ENCODE data around the gene MRPL3. TPM values are rescaled to one million over a fixed set of nuclear protein-coding genes. Genes with fewer than 3 reads are reported as not detected.
A peak's percentile ranks its signal among the peaks of the same experiment; 100 is the strongest.

MRPL3 gene
- polyA plus RNA-seq, 2 of the 4 experiments (the other 2 are of a cell fraction), result 108 to 215 TPM

- TF ChIP-seq HMGXB4 (CRISPR knock-in tag; IDR thresholded peaks at IDR 0.05; ENCODE audit: borderline replicate concordance), result no peak
- TF ChIP-seq HOXB5 (CRISPR knock-in tag; IDR thresholded peaks at IDR 0.05), result no peak
- no peak for TF ChIP-seq JUN (IDR thresholded peaks at IDR 0.05)
- no peak for TF ChIP-seq ZNF302 (CRISPR knock-in tag; IDR thresholded peaks at IDR 0.05)
- TF ChIP-seq SREBF2 (IDR thresholded peaks at IDR 0.05), result no peak
- TF ChIP-seq ZC3H11A (IDR thresholded peaks at IDR 0.05), result no peak
- no peak for TF ChIP-seq RCOR1 (IDR thresholded peaks at IDR 0.05; ENCODE audit: low read depth, low read length)
These were observed 27.6 kb upstream of the MRPL3 start (continued) for GRCh38 chr3:131530388-131530787.

GRCh38 chr3:131526801-131527347 lies 24.1 kb upstream of the MRPL3 start:
- Histone ChIP-seq H3K9me3 (no peaks in the 10 kb centered on the region), H3K4me1 (no peaks in the 10 kb centered on the region), H3K4me2 (peak overlapping the region; percentile 83), H3K4me3 (peak overlapping the region; percentile 46), H3K27ac (peak overlapping the region; percentile 79 to 91)
- FAIRE-seq, result no peak
- DNase-seq (ENCODE audit: low read depth in 1 of 2, low spot score in 1 of 2), result peak; percentile 38 to 70
- peak; percentile 100 for ATAC-seq
- ChIA-PET CTCF (interaction anchor here (0.6 to 1.6 kb wide), 5 partner anchors 20 to 507 kb away, joined by 3 read pairs; no protein-coding TSS in a partner anchor), POLR2A (interaction anchor here (1.2 kb wide), 1 partner anchor 145 kb away, joined by 3 read pairs; the partner anchor contains the start of gene NUDT16)
- WGBS (ENCODE audit: missing lambda C conversion rate), result 44% methylated on average over 11 of the region's 37 CpGs
- peak; percentile 37; the same call in 2 of the 3 replicates for TF ChIP-seq CTCF (IDR thresholded peaks at IDR 0.05)
- TF ChIP-seq MAX (IDR thresholded peaks at IDR 0.05), result peak; percentile 66
- peak; percentile 42 to 54 for TF ChIP-seq RAD21 (conservative IDR thresholded peaks at IDR 0.05 in 1 of 2, IDR thresholded peaks at IDR 0.05 in 1 of 2)
- TF ChIP-seq EHMT2 (IDR thresholded peaks at IDR 0.05; ENCODE audit: low read depth), result no peak
- TF ChIP-seq ZC3H11A (IDR thresholded peaks at IDR 0.05), result no peak
- TF ChIP-seq POLR2A (IDR thresholded peaks at IDR 0.05; ENCODE audit: low read length), result peak; percentile 31; the same call in 1 of the 2 replicates
- no peak for TF ChIP-seq BHLHE40 (IDR thresholded peaks at IDR 0.05; ENCODE audit: low read depth, low read length)
- TF ChIP-seq CHD4 (IDR thresholded peaks at IDR 0.05; ENCODE audit: borderline replicate concordance), result no peak
- no peak for TF ChIP-seq TFCP2L1 (CRISPR knock-in tag; IDR thresholded peaks at IDR 0.05)
- no peak for TF ChIP-seq JUNB (IDR thresholded peaks at IDR 0.05)
- TF ChIP-seq KDM5A (IDR thresholded peaks at IDR 0.05), result no peak
- peak; percentile 48; the same call in 2 of the 3 replicates for TF ChIP-seq SMC3 (IDR thresholded peaks at IDR 0.05)
- TF ChIP-seq RCOR1 (IDR thresholded peaks at IDR 0.05; ENCODE audit: low read depth, low read length), result no peak
- no peak for TF ChIP-seq FOXS1 (CRISPR knock-in tag; IDR thresholded peaks at IDR 0.05)
- no peak for TF ChIP-seq ESRRA (IDR thresholded peaks at IDR 0.05; ENCODE audit: borderline replicate concordance, low read length)
- peak; percentile 61 for TF ChIP-seq E2F6 (IDR thresholded peaks at IDR 0.05; ENCODE audit: borderline replicate concordance, low read depth)
- TF ChIP-seq RARB (CRISPR knock-in tag; IDR thresholded peaks at IDR 0.05), result no peak

Data from A549 (cell line).